GM21423 (cell line): ENCODE results near the gene ICA1L.
A peak's percentile ranks its signal among the peaks of the same experiment; 100 is the strongest.
"Not testable (repeated sequence)": the region's sequence is repeated elsewhere in the genome, so short reads cannot be mapped to it uniquely, and the experiment has no call there.

ENCODE experiments used
- ATAC-seq: cut with Tn5 transposase; IDR thresholded peaks from one replicate; pipeline ENCODE4 v1.9.1; 2021; ENCODE audit warnings: mild to moderate bottlenecking, moderate library complexity; ENCODE audit not compliant: unreplicated experiment

The ICA1L gene

GRCh38 chr2:202847693-202848524 lies 23.7 kb downstream of the ICA1L start:
- ATAC-seq: peak; percentile 72

GRCh38 chr2:202844656-202845055 lies 26.9 kb downstream of the ICA1L start:
- ATAC-seq: no peak

GRCh38 chr2:202842690-202843089 lies 28.9 kb downstream of the ICA1L start:
- no peak for ATAC-seq

- no peak for ATAC-seq
Observed at GRCh38 chr2:202841090-202841867, 30.3 kb downstream of the ICA1L start.

- no peak for ATAC-seq
Observed at GRCh38 chr2:202831242-202832220, 40.0 kb downstream of the ICA1L start.

- ATAC-seq: no peak
Observed at GRCh38 chr2:202824901-202825300, 46.7 kb downstream of the ICA1L start.

GRCh38 chr2:202822411-202822810 lies 49.2 kb downstream of the ICA1L start:
- ATAC-seq: no peak

- no peak for ATAC-seq
Observed at GRCh38 chr2:202821206-202822160, 50.1 kb downstream of the ICA1L start.

GRCh38 chr2:202818321-202818720 lies 53.2 kb downstream of the ICA1L start:
- ATAC-seq: no peak

- ATAC-seq: no peak
Observed at GRCh38 chr2:202817771-202818170, 53.8 kb downstream of the ICA1L start.

GRCh38 chr2:202815548-202816360 lies 55.8 kb downstream of the ICA1L start:
- no peak for ATAC-seq

GRCh38 chr2:202814226-202814625 lies 57.3 kb downstream of the ICA1L start:
- ATAC-seq: no peak

- ATAC-seq: no peak
Observed at GRCh38 chr2:202813387-202813786, 58.2 kb downstream of the ICA1L start.

GRCh38 chr2:202808754-202809153 lies 62.8 kb downstream of the ICA1L start:
- ATAC-seq: no peak

GRCh38 chr2:202807431-202808138 lies 64.0 kb downstream of the ICA1L start:
- not testable (repeated sequence) for ATAC-seq

GRCh38 chr2:202805911-202806310 lies 65.7 kb downstream of the ICA1L start:
- not testable (repeated sequence) for ATAC-seq

GRCh38 chr2:202797944-202798343 lies 73.6 kb downstream of the ICA1L start:
- no peak for ATAC-seq

GRCh38 chr2:202790676-202791075 lies 80.9 kb downstream of the ICA1L start:
- ATAC-seq: no peak
